Forelimb muscle (tissue), 1 donor: ENCODE measurements around the gene ZFR2. TPM values are rescaled to one million over a fixed set of nuclear protein-coding genes. Genes with fewer than 3 reads are reported as not detected.
"Not testable (repeated sequence)": the region's sequence is repeated elsewhere in the genome, so short reads cannot be mapped to it uniquely, and the experiment has no call there.

Experiments used
- DNase-seq: peaks from one replicate; pipeline ENCODE4 v3.0.0-alpha.2; 2013; ENCODE audit warnings: low read depth
- polyA plus RNA-seq: library from polyadenylated mRNA; unstranded; fragments of 120-200 nt; gene quantifications from one replicate; pipeline ENCODE4 v1.2.1, GENCODE V29; 2013; ENCODE audit not compliant: insufficient read length

ZFR2 gene
- polyA plus RNA-seq = 0.05 TPM

GRCh38 chr19:3868770-3869456 lies at the start of gene ZFR2:
ZFR2 (minus strand) TSS chr19:3869038; CDS start chr19:3869017, 21 bp downstream.
- no peak for DNase-seq

GRCh38 chr19:3916033-3916432 lies 47.2 kb upstream of the ZFR2 start:
- DNase-seq = no peak

- DNase-seq = no peak
Observed at GRCh38 chr19:3914199-3914598, 45.4 kb upstream of the ZFR2 start.

GRCh38 chr19:3910105-3910504 lies 41.3 kb upstream of the ZFR2 start:
- no peak for DNase-seq

GRCh38 chr19:3908266-3909054 lies 39.6 kb upstream of the ZFR2 start:
- no peak for DNase-seq

- no peak for DNase-seq
Observed at GRCh38 chr19:3907626-3908265, 38.9 kb upstream of the ZFR2 start.

GRCh38 chr19:3904233-3904632 lies 35.4 kb upstream of the ZFR2 start:
- no peak for DNase-seq

- DNase-seq = no peak
Observed at GRCh38 chr19:3902317-3902973, 33.6 kb upstream of the ZFR2 start.

GRCh38 chr19:3899531-3900294 lies 30.9 kb upstream of the ZFR2 start:
- no peak for DNase-seq

GRCh38 chr19:3898426-3898825 lies 29.6 kb upstream of the ZFR2 start:
- DNase-seq = no peak

GRCh38 chr19:3897936-3898335 lies 29.1 kb upstream of the ZFR2 start:
- DNase-seq = no peak

GRCh38 chr19:3895788-3896187 lies 26.9 kb upstream of the ZFR2 start:
- DNase-seq = no peak

GRCh38 chr19:3894959-3895358 lies 26.1 kb upstream of the ZFR2 start:
- DNase-seq = not testable (repeated sequence)

GRCh38 chr19:3893509-3894179 lies 24.8 kb upstream of the ZFR2 start:
- DNase-seq = no peak

- DNase-seq = no peak
Observed at GRCh38 chr19:3890591-3890990, 21.8 kb upstream of the ZFR2 start.

- DNase-seq = no peak
Observed at GRCh38 chr19:3882041-3882384, 13.2 kb upstream of the ZFR2 start.

- no peak for DNase-seq
Observed at GRCh38 chr19:3881272-3882040, 12.6 kb upstream of the ZFR2 start.

GRCh38 chr19:3880471-3881271 lies 11.8 kb upstream of the ZFR2 start, which contains the start of gene ATCAY:
ATCAY (plus strand) TSS chr19:3880685; CDS start chr19:3885768, 5,083 bp downstream.
- no peak for DNase-seq

GRCh38 chr19:3879656-3880055 lies 10.8 kb upstream of the ZFR2 start:
- DNase-seq = no peak
